Mesothelial cell of epicardium (in vitro differentiated cells): ENCODE results near the gene CFAP97. TPM values are rescaled to one million over a fixed set of nuclear protein-coding genes. Genes with fewer than 3 reads are reported as not detected.
A peak's percentile ranks its signal among the peaks of the same experiment; 100 is the strongest.

Experiments
- DNase-seq, 2 experiments: peaks; one replicate each; pipeline ENCODE4 v3.0.0; 2021; ENCODE audit warnings: low spot score in 2 of 2; ENCODE audit not compliant: unreplicated experiment in 2 of 2
- H3K27ac Mint-ChIP-seq: 2 replicates; pipeline ENCODE4 v1.8.0; 2021; ENCODE audit warnings: mixed read lengths
- H3K27me3 Mint-ChIP-seq: 2 replicates; pipeline ENCODE4 v1.8.0; 2021; ENCODE audit warnings: low read depth, mixed read lengths
- H3K36me3 Mint-ChIP-seq: 2 replicates; pipeline ENCODE4 v1.8.0; 2021; ENCODE audit warnings: mixed read lengths
- H3K4me1 Mint-ChIP-seq: 2 replicates; pipeline ENCODE4 v1.8.0; 2021; ENCODE audit warnings: mixed read lengths
- H3K4me3 Mint-ChIP-seq: 2 replicates; pipeline ENCODE4 v1.8.0; 2021; ENCODE audit warnings: mild to moderate bottlenecking, moderate library complexity, mixed read lengths
- H3K9me3 Mint-ChIP-seq: 2 replicates; pipeline ENCODE4 v1.8.0; 2021; ENCODE audit warnings: mixed read lengths
- total RNA-seq: library from RNA; stranded (reverse); gene quantifications from 3 replicates; pipeline ENCODE4 v1.2.1, GENCODE V29; 2021
- TF ChIP-seq, protein P1 (sequence below): fragments of 200-600 bp; sonication (generic); IDR thresholded peaks from one replicate; pipeline ENCODE4 v1.5.0; 2021; ENCODE audit warnings: antibody characterized with exemption; ENCODE audit not compliant: unreplicated experiment

CFAP97 gene
- total RNA-seq, 1 donor from 2014 or later: 28.2 TPM

DNA sequence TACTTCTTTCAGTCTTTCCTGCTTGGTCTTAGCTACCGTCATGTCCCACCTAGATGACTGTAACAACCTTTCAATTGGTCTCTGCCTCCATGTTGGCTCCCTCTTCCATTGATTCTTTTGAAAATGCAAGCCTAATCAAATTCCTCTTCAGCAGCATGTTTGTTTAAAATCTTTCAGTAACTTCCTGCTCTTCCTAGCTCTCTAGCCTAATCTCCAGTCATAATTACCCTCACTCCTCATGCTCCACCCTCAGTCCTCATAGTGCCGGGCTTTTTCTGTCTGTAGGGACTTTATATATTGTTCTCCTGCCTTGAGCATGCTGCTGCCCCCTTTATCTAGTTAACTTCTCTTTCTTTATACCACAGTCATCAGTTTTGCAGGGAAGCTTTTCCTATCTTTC is 17.7 kb upstream of the CFAP97 start:
- DNase-seq: no peak
- Mint-ChIP-seq H3K4me3 (no peak overlapping the region), H3K27ac (no peak overlapping the region), H3K27me3 (no peaks in the 10 kb centered on the region), H3K36me3 (no peaks in the 10 kb centered on the region), H3K4me1 (peaks cover 8% of the 10 kb centered on the region), H3K9me3 (no peaks in the 10 kb centered on the region)
- TF ChIP-seq, protein P1, sequence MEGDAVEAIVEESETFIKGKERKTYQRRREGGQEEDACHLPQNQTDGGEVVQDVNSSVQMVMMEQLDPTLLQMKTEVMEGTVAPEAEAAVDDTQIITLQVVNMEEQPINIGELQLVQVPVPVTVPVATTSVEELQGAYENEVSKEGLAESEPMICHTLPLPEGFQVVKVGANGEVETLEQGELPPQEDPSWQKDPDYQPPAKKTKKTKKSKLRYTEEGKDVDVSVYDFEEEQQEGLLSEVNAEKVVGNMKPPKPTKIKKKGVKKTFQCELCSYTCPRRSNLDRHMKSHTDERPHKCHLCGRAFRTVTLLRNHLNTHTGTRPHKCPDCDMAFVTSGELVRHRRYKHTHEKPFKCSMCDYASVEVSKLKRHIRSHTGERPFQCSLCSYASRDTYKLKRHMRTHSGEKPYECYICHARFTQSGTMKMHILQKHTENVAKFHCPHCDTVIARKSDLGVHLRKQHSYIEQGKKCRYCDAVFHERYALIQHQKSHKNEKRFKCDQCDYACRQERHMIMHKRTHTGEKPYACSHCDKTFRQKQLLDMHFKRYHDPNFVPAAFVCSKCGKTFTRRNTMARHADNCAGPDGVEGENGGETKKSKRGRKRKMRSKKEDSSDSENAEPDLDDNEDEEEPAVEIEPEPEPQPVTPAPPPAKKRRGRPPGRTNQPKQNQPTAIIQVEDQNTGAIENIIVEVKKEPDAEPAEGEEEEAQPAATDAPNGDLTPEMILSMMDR: no peak

DNA sequence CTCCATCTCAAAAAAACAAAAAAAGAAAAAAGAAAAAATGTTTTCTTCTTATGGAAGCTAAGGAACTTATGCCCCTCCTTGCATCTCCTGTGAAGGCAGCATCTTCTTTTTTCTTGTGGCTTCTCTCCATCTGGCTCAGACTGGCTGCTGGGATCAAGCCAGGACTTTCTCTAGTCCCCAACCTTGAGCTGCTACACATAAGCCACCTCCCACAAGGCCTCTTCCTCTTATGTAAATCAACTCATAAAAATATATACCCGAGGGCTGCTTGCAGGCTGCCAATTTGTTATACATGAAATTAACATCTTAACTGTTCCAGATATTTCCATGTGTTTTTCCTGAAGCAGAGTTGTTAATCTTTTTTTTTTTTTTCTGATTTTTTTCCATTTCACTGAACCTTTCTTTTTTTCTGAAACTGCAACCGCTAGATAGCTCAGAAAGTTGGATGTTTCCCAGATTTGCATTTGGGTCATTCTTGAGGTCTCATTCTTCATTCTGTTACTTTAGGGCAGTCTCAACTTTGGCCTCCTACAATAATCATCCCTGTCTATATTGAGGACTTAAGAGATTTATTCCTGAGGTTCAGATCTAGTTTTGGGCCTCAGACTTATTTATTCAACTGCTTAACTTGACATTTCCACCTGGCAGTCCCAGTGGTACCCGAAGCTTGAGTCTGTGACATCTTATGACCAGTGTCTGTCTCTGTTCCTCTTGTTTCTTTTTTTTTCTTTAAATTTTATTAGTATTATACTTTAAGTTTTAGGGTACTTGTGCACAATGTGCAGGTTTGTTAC is 15.9 kb upstream of the CFAP97 start:
- no peak for DNase-seq
- Mint-ChIP-seq H3K4me1 (peaks cover 8% of the 10 kb centered on the region), H3K4me3 (no peak overlapping the region), H3K27me3 (no peaks in the 10 kb centered on the region), H3K9me3 (no peaks in the 10 kb centered on the region), H3K27ac (peak overlapping the region; percentile 8), H3K36me3 (no peaks in the 10 kb centered on the region)
- TF ChIP-seq, protein P1: no peak

- TF ChIP-seq, protein P1: no peak
- H3K27me3 Mint-ChIP-seq: peaks cover 3% of the 10 kb centered on the region
- H3K36me3 Mint-ChIP-seq: no peaks in the 10 kb centered on the region
- peaks cover 8% of the 10 kb centered on the region for H3K4me1 Mint-ChIP-seq
- H3K4me3 Mint-ChIP-seq: no peak overlapping the region
- H3K27ac Mint-ChIP-seq: no peak overlapping the region
- H3K9me3 Mint-ChIP-seq: no peaks in the 10 kb centered on the region
- DNase-seq: no peak
These were observed 14.5 kb upstream of the CFAP97 start for GRCh38 chr4:185218312-185218711.

DNA sequence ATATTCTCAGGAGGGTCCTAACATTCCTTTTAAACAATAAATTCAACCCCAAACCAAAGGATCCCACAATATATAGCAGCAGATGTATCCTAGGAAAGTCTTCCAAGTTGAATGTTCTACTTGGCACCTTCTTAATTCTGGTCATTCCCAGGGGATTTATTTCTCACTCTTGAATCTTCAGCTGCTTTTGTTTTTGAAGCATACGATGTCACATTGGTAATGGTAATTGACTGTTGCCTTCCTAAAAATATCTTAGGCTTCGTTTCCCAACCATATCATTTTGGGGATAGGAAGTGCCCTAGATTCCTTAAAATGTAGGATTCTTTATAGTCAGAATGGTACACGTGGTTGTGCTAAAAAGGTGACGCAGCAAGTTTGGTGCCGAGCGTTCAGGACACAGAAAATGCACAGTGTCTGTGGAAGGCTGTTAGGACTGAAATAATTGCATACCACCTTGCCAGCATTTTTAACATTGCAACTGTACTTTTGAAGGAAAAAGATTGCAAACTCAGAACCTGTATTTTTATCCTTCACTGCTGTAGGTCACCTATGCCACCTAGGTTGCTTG is 13.7 kb upstream of the CFAP97 start:
- H3K27ac Mint-ChIP-seq: no peak overlapping the region
- H3K27me3 Mint-ChIP-seq: peaks cover 4% of the 10 kb centered on the region
- TF ChIP-seq, protein P1: no peak
- H3K4me3 Mint-ChIP-seq: no peak overlapping the region
- no peak for DNase-seq
- H3K36me3 Mint-ChIP-seq: no peaks in the 10 kb centered on the region
- no peaks in the 10 kb centered on the region for H3K9me3 Mint-ChIP-seq
- peaks cover 8% of the 10 kb centered on the region for H3K4me1 Mint-ChIP-seq

- Mint-ChIP-seq H3K27me3 (peaks cover 10% of the 10 kb centered on the region), H3K27ac (no peak overlapping the region), H3K4me3 (no peak overlapping the region), H3K4me1 (peaks cover 17% of the 10 kb centered on the region), H3K9me3 (no peaks in the 10 kb centered on the region), H3K36me3 (no peaks in the 10 kb centered on the region)
- no peak for DNase-seq
- TF ChIP-seq, protein P1: no peak
These were observed 11.5 kb upstream of the CFAP97 start for GRCh38 chr4:185215261-185215660.
